Kidney tubule cell (primary cell): ENCODE data around the gene PPP1R1C.
A peak's percentile ranks its signal among the peaks of the same experiment; 100 is the strongest.

ENCODE experiments used
- DNase-seq: peaks from one replicate; pipeline ENCODE4 v3.0.0-alpha.2; 2018; ENCODE audit warnings: low spot score

PPP1R1C gene

DNA sequence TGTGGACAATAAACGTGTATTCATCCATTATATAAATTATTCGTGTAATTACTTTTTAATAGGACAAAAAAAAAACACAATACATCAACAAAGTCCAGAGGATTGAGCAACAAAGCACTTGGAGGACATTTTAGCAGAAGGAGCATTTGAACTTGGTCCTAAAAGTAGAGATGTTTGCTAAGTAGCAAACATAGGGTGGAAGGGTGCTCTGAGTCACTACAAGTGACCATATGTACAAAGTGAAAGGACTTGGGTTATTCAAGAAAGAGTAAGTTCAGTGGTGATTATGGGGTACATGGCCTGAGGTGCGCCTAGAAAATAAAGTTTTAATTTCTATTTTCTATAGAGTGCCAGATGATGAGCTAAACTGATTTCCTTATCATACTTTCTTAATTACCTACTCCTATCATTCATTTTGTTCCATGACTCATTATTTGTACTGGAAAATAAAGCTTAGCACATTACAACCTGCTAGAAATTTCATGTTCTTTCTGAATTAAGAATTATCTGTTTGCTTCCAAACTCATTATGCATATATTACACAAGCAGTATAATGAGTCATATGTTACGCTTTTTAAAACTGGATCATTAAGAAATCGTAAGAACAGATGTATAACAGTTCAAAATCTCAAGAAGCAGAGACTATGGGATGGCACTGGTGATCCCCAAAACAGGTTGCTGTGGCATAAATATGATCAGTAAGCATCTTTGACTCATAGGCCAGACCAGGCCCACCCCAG is 13.1 kb upstream of the PPP1R1C start:
- no peak for DNase-seq

DNA sequence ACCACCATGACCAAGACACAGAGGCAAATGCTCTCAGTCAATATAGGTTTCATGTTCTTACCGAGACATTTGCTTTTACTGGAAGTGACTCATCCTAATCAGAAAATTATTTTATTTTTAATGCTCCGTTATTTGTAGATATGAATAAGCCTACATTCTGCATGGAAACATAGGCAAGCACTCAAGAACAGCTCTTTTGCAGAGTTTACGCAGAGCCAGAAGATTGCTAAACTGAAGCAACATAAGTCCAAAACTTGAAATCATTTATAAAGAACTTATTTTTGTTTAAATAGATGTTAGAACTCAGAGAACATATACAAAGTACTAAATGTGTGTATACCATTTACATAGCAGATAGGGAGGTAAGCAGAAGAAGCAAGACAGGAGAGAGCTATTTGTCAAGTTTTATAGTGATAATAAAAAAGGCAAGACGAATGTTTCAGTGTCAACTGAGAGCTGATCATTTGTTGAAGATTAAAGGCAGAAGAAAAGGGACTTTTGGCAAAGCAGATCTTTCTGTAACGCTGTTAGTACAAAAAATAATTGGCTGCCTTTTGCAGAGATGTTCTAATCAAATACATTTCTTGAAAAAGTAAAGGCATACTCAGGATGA is 12.4 kb upstream of the PPP1R1C start:
- no peak for DNase-seq

DNA sequence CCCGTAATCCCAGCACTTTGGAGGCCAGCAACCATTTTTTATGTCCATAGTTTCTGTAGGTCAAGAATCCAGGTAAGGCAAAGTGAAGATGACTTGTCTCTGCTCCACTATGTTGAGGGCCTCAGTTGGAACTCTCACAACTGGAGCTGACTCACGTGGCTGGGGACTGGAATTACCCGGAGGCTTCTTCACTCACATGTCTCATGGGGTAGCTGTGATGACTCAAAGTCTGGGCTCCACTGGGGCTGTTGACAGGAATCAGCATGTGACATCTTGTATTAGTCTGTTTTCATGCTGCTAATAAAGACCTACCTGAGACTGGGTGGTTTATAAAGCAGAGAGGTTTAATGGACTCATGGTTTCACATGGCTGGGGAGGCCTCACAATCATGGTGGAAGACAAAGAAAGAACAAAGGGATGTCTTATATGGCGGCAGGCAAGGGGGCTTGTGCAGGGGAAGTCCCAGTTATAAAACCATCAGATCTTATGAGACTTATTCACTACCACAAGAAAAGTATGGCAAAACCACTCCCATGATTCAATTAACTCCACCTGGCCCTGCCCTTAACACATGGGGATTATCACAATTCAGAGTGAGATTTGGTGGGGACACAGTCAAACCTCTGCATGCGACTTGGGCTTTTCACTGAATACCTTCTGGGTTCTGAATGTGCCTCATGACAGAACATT is 7.8 kb upstream of the PPP1R1C start:
- DNase-seq, result peak; percentile 92

DNA sequence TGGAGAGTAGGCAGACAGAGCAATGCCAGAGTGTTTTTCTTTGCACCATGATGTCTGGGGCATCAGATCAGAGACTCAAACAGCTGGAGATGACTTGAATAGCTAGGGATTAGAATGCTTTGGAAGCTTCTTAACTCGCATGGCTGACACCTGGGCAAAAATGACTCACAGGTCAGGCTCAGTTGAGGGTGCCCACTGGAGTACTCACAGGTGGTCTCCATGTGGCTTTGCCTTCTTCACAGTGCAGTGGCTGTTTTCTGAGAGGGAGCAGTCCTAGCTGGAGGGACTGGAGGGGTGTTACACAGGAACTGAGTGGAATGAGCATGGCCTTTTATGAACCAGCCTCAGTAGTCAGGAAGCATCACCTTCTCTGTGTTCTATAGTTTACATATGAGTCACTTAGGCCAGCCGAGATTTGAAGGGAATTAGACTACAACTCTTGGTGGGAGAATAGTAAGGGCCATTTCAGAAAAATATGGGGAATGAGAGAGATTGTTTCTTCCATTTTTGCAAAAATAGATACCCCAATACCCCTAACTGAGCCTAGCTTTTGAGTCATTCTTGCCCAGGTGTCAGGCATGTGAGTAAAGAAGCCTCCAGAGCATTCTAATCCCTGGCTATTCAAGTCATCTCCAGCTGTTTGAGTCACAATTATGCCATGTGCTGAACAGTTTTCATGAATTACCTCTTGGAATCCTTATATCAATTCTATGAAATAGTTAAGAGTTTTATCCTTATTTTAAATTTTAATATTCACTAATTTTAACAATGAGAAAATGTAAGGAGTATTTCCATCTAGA is 7.1 kb upstream of the PPP1R1C start:
- DNase-seq, result peak; percentile 29

DNA sequence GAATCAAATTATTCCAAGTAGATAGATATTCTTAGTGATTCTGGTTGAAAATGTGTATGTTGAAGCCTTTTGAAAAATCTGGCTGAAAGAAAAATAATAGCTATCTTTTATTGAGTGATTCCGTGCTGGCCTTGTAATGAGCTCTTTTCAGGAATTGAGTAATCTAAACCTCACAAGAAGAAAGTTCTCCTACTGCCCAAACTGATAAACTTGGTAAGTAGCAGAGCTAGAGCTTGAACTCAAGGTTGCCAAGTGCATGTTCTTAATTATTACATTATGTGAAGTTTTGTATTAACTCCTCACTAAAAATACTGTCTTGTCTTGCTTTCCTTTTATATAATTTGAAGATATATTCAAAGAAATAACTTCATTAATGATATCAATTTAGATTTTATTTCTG is 1.6 kb upstream of the PPP1R1C start:
- DNase-seq, result no peak

DNA sequence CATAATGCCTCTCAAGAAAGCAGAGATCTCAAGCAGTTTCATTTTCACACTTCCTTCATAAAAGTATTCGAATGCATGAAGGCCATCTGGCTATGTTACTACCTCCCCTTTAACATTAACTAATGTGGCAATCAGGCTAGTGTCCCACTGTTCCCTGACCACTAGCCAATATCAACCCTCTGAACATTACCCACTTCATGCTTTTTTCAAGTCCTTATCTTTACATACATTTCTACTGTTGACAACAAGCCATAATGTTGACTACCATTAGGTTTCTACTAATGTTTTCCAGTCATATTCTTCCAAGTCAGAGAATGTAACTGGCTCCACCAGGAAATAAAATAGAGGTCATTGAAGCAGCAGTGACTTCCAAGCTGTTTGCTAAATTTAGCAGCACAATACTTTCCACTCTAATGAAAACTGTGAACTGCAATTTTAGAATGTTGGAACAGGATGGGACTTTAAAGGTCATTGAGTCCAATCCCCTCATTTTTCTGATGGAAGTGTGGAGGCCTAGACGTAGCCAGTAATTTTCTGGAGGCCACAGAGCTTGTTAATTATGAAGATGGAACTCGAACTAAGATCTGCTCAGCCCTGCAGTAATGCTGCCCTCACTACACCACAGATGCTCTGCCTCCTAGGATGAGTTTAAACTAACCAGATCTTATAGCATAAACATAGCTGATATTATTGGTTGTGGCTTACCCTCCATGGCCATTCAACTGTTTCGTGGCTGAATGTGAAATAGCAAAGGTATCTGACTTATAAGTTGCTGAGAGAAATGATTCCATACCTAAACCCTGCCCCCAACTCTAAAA is 630 bp upstream of the PPP1R1C start:
- DNase-seq, result peak; percentile 2

DNA sequence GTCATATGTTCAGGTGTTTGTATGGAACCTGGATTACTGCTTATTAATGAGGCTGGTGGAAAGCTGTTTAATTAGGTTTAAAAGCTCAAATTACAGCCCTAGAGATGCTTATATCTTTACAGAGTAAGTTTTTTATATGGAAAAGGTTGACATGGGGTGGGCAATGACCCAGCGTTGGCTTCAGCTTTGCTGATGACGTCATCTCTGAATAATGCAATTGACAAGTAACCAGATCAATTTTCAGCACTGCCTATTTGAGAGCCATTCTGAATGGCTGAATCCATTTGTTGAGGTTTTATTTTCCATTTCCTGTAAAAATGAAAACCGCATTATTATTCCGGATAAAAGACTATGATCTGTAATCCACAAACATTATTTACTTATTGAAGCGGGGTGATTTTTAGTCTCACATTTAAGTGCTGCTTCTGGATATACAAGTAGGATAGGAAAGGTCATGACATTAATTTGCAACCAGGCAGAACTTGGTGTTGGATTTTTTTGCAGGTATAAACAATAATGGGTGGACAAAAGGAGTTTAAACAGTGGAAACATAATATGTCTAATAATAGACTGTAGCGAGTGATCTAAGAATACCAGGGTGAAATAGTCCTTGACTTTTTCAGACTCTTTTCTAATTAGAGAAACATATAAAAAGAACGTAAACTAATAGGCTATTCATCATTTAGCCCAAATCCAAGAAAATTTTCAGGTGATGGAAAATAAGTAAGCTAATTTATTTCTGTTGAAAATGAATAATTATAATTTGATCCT is 2.7 kb downstream of the PPP1R1C start:
- no peak for DNase-seq

DNA sequence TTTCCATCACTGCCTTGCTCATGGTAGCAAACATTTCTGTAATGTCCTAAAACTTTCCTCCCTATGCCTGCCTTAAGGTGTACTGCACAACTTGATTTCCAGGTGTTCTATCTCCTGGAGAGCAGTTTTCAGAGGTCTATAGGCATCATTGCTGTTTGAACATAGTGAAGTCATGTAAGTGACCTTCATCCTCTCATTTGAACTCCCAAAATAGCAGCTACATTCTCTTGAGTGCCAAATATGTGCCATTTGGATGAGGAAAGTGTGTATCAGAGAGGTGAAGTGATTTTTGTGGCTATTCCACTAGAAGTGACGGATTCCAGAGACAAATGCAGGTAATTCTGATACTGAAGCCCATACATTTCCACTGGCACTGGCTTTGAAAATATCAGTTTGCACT is 3.4 kb downstream of the PPP1R1C start:
- no peak for DNase-seq

DNA sequence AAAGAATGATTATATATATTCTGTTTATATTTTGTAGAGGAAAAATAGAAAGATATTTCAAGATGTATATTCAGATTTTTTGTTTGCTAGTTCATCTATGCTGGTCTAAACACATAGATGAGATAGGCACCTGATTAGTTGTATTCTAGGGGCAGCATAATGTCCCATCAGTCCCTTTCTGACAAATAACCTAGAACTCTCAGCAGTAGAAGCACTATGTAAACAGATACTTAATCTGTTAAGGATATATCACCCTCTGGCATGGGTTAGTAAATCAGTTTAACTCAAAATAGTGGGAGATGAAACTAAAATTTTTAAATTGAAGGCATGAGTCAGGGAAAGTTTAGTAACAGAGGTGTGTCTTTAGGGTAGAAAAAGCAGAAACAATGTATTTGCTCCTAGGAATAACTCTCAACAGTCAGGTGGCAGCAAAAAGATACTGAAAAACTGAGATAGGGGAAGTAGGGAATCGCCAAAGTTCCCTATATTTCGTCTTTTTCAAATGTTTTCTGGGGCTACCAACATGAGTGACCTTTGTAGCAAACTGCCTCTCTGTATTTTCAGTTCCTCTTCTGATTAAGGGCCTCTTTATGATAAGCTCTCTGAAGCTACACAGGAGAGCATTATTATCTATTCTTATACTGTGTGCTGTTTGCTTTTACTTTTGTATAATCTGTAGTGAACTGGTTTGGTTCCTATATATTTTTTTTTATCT is 5.7 kb downstream of the PPP1R1C start:
- DNase-seq, result no peak

DNA sequence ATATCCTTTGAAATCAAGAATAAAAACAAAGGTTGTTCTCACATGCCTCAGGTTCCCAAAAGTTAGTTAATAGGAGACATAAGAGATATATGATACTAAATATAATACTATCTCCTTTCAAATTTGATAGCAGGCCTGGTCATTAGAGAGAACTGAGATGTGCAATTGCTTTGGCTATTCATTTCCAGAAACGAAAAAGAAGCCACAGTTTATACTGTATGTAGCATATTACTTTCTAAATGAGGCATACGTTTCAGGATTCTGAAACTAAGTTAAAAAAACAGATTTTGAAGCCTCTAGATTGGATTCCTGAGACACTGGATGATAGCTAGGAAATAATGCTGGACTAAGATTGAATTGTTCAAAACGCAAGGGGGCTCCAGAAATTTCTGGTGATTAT is 7.1 kb downstream of the PPP1R1C start:
- DNase-seq, result no peak

DNA sequence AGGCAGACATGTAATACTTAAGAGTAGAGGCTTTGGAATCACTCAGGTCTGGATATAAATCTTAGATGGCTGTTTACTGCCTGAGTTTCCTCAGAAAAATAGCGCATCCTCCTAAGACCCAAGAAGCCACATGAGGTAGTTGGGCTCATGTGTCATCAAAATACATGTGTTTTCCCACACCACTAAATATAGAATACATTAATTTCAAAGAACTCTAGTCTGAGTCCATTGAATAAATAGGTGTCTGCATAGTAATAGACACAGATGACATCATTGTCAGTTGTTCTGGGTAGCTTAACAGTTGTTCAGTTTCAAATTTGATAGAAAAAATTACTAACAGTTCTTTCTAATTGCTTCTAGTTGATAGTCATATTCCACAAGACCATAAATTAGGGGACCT is 9.6 kb downstream of the PPP1R1C start:
- no peak for DNase-seq

DNA sequence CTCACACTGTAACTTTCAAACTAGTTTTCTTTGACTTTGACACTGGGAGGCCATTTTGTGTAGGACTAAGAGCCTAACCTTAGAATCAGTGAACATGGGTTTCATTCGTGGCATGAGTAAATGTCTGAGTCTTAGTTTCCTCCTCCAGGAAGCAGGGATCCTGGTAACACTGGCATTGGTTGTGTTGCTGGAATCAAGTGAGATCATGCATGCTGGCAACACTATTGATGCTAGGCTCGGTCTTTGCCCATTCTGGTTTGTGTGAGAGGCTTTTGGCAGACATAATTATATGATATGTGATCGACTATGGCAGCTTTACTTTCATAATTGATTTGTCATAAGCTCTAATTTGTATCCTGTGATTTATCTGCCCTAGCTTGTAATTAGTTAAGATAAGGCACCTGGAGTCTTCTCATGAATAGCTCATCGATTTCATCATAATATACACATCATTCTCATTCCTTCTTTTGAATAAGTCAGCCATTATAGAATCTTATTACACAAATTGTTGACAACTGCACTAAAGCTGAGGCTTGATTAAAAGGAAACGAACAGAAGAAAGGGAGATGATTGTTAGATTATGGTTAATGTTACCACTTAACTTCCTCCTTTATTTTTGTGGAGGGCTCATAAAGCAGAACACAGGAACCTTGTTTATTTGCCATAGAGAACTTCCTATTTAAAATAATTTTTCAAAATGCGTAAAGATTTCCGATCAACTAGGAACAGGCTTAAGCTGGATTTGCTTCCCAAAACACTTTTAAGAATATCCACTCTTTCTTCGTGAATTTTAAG is 12.6 kb downstream of the PPP1R1C start:
- DNase-seq, result peak; percentile 58

DNA sequence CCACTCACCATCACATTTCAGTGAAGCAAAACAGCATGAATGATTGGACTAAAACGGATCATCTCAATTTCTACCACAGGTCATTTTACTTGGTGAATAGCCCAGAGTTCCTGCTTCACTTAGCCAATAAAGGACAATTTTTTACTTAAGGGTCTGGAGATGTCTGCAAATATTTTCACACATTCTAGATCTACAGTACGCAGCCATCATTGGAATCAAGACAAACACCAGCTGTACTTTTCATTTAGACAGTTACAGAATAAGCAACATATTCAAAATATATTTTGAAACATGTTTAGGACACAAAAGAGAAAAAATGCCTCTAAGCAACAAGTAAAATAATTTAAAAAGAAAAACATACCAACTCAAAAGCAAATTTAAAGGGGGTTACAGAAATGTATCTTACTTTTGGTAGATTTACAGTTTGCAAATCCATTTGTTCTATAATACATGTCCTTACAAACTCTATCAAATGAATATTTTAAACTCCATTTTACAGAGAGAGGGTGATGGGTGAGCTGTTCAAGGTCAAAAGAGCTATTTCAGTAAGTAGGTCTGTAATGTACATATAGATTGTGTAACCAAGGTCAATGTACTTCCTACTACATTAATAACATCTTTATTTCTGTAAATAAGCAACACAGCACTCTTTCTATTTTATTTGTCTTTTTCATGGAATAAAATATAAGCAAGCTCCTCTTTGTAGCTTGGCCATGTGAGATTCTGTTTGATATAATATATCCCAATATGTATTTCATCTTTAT is 13.4 kb downstream of the PPP1R1C start:
- DNase-seq, result no peak

DNA sequence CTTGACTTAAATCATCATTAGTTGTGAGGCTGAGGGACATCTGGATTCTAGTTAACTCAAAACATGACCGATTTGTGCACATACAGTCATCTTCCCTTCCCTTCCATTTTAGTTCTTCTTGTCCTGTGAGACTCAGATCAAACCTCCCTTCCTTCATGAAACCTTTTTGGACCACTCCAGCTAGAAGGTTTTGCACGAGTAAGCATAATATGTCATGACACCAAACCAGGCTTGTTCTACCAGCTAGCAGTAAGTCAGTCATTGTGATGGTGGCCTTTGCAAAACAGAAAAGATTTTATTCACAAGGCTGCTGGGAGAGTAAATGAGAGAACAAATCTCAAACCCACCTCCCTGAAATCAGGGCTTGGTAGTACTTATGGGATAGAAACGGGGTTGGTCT is 14.3 kb downstream of the PPP1R1C start:
- no peak for DNase-seq

DNA sequence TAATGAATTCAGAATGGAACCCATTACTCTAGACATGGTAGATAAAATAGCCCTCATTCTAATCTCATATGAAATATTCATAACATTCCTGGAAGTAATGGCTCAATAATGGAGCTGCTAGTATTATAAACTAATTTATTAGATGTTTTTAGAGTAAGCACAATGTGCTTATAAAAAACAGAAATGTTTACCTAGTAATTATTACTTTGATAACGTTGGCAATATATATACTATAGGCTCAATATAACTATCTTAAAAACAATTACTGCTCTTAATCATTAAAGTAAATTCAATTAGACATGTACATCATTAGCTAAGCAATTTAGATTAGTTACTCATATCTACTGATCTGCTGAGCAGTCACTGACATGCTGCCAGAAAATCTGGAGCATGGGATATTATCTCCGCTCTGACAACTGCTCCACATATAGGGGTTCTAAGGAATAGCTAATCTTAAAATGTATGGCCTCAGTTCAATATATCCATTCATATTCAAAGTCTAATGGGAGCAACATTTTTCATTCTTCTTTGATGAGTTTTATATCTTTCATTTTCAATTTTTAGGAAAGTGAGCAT is 19.4 kb downstream of the PPP1R1C start:
- DNase-seq, result no peak

DNA sequence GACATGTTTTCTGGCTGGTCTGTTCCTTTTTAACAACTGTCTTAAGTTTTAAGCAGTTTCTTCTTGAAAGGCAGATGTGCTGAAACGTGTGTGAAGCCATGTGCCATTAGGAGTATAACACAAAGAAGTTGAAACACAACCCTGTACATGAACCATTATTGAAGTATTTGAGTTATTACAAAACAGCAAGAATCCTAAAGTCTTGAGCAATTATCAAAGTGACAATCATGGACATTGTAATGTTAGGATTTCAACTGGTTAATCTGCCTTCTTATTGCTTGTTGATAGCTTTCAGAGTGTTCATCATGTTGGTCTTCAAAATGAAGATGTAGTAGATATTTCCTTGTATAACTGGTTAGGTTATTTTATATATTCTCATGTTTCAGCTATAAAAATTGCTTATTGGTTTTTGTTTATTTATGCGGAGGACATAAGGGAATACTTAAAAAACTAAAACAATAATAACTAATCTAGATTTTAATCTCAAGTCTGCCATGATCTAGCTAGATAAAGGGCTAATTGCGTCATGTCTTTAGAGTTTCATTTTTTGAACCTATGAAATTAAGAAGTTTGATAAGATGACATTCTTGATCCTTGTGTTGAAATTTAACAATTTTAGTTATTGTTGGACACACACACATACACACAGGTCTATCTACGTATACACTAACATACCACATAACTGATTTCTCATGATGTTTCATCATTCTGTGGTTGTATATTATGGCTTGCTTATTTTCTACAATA is 21.1 kb downstream of the PPP1R1C start:
- no peak for DNase-seq

DNA sequence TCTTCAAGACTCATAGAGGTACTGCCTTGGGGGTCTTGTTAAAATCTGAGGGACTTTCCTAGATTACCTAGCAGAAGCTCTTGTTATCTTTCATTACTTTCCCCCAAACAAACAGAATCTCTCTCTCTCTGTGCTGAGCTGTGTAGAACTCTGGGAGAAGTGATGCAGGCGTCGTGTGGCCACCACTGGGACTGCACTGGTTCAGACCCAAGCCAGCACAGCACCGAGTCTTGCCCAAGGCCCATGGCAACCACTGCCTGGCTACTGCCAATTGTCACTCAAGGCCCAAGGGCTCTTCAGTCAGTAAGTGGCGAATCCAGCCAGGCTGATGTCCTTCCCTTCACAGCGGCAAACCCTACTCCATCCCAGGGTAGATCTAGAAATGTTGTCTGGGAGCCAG is 28.6 kb downstream of the PPP1R1C start:
- no peak for DNase-seq
